GM12865 (cell line): Measurements from ENCODE around the gene GID8.

ENCODE experiments used
- DNase-seq: peaks from one replicate; pipeline ENCODE4 v3.0.0; 2010; ENCODE audit warnings: low read depth
- H3K4me3 ChIP-seq: 2 replicates; pipeline ENCODE4 v1.5.1; 2011; ENCODE audit warnings: mild to moderate bottlenecking, low read depth, low read length, control low read depth
- CTCF ChIP-seq: IDR thresholded peaks from 2 replicates; pipeline ENCODE4 v1.5.1; 2011; ENCODE audit warnings: low read length, control low read depth, low read depth, inconsistent platforms; ENCODE audit not compliant: insufficient read depth; ENCODE audit errors: missing control alignments

The GID8 gene

GRCh38 chr20:62971211-62971949 lies 33.4 kb downstream of the GID8 start:
- H3K4me3 ChIP-seq: no peak overlapping the region
- no peak for DNase-seq
- no peak for TF ChIP-seq CTCF

GRCh38 chr20:62971950-62972844 lies 34.2 kb downstream of the GID8 start:
- DNase-seq: peak; percentile 90
- TF ChIP-seq CTCF: peak; percentile 97
- H3K4me3 ChIP-seq: no peak overlapping the region

- H3K4me3 ChIP-seq: no peak overlapping the region
- no peak for TF ChIP-seq CTCF
- no peak for DNase-seq
Measured at GRCh38 chr20:62972845-62973745, 35.1 kb downstream of the GID8 start.

GRCh38 chr20:62975251-62975760 lies 37.4 kb downstream of the GID8 start:
- DNase-seq: no peak
- TF ChIP-seq CTCF: no peak
- H3K4me3 ChIP-seq: no peak overlapping the region

- H3K4me3 ChIP-seq: no peak overlapping the region
- DNase-seq: no peak
- no peak for TF ChIP-seq CTCF
Measured at GRCh38 chr20:62975812-62976508, 38.0 kb downstream of the GID8 start.

- DNase-seq: no peak
- TF ChIP-seq CTCF: no peak
- H3K4me3 ChIP-seq: no peak overlapping the region
Measured at GRCh38 chr20:62976886-62977285, 38.9 kb downstream of the GID8 start.
